GM18907 (cell line): ENCODE results near the gene CNTN2.

Source experiments
- ATAC-seq: cut with Tn5 transposase; IDR thresholded peaks from one replicate; pipeline ENCODE4 v1.9.1; 2021; ENCODE audit warnings: mild to moderate bottlenecking, moderate library complexity; ENCODE audit not compliant: unreplicated experiment

CNTN2 gene

GRCh38 chr1:205052690-205053089 lies 9.7 kb downstream of the CNTN2 start:
- ATAC-seq = no peak

GRCh38 chr1:205053296-205053695 lies 10.3 kb downstream of the CNTN2 start:
- no peak for ATAC-seq

DNA sequence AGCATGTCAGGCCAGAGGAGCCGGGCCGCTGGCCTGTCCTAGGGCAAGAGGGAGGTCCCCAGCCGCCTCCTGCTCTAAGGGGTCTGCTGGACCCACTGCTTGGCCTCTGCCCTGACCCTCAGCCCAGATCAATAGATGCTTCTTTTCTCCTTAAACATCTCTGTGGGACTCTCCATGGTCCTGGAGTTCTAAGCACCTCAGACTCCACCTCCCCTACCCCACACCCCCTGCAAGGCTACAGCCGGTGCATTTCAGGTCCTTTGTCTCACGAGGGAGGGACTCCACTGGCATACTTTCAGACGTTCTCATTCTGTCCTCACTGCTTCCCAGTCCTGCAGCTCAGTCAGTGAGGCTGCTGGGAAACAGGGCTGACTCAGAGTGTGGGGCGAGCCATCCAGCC lies 11.0 kb downstream of the CNTN2 start:
- ATAC-seq = no peak

GRCh38 chr1:205056188-205056611 lies 13.2 kb downstream of the CNTN2 start:
- no peak for ATAC-seq

DNA sequence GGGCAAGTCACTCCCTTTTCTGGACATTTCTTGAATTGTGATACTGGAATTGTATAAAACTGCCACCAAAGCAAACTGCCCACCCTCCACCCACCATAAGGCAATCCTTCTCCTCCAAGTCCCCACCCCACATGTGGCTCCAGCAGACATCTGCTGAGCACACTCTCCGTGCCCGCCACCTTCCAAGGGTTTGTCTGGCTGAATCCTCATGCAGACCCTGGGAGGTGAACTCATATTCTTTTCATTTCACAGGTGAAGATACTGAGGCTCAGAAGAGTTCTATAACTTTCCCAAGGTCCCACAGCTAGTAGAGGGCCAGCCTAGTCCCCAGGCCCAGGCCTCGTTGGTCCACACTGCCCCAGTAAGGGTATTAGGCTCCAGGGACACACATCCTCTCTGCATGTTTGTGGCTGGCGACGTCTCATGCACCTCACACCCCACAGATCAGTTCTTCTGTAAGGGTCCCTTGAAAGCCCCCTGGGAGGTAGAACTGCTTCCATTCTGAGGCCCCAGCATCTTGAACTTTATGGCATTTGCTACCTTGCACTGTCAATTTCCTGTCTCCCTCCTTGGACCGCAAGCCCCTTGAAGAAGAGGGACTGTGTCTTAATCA lies 14.1 kb downstream of the CNTN2 start:
- no peak for ATAC-seq

DNA sequence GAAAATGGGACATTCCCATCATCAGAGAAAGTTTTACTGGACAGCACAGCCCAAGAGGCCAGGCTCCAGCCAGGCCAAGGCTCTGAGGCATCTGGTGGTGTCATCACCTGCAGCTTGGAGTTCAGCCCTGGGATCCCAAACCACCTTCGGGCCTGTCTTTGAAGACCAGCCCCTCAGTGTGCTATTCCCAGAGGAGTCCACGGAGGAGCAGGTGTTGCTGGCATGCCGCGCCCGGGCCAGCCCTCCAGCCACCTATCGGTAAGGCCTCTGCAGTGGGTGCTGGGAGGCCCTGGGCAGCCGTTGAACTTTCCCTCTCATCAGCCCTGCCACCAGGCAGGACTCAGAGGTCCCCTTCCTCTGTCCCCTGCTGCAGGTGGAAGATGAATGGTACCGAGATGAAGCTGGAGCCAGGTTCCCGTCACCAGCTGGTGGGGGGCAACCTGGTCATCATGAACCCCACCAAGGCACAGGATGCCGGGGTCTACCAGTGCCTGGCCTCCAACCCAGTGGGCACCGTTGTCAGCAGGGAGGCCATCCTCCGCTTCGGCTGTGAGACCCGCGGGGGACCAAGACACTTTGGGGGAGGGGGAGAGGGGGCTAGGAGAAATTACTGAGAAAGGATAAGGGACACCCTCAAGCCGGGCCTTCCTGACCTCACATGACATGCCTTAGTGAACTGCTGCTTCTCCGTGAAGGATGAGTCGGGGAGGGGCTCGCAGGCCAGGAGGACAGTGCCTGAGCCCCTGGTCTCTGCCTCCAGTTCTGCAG lies 15.0 kb downstream of the CNTN2 start:
- ATAC-seq = no peak

DNA sequence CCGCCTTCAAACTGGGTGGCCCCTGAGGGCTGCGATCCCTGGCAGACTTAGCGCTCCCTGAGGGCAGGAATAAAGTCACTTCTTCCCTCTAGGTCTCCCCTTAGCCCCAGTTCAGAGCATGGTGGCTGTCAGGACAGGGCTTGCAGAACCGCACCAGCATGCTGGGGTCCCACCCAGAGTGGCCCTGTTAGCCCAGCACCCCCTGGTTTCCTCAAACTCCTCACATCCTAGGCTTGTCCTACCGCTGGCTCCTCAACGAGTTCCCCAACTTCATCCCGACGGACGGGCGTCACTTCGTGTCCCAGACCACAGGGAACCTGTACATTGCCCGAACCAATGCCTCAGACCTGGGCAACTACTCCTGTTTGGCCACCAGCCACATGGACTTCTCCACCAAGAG lies 15.8 kb downstream of the CNTN2 start:
- ATAC-seq = no peak

DNA sequence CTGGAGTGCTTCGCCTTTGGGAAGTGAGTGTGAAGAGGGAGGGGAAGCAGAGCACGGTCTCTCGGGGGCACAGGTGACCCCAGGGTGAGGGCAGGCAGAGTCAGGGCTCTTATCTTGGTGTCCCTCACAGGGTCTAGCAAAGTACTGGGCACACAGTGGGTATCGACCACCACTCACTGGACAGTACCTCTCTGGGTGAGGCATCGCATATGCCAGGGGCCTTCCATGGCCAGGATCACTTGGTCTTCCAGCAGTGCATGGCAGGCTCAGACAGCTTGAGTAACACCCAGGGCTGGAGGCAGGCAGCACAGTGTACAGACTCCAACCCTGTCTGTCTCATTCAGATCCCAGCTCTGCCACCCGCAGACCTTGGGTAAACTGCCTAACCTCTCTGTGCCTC lies 16.6 kb downstream of the CNTN2 start:
- ATAC-seq = no peak

- no peak for ATAC-seq
These were observed 17.7 kb downstream of the CNTN2 start for GRCh38 chr1:205060746-205061145.

DNA sequence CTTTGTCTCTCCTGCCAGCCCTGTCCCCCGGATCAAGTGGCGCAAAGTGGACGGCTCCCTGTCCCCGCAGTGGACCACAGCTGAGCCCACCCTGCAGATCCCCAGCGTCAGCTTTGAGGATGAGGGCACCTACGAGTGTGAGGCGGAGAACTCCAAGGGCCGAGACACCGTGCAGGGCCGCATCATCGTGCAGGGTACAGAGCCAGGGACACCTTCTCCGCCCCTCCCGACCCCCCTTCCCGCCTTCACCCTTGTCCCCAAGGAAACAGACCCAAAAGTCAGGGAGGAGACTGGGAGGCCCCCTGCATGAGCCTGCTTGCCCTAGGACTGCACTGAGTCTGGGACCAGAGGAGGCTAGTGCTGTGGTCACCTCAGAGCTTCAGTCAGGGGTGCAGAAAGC lies 18.2 kb downstream of the CNTN2 start:
- no peak for ATAC-seq

- no peak for ATAC-seq
These were observed 18.7 kb downstream of the CNTN2 start for GRCh38 chr1:205061665-205062069.

GRCh38 chr1:205062319-205062718 lies 19.3 kb downstream of the CNTN2 start:
- ATAC-seq = no peak

GRCh38 chr1:205062895-205063294 lies 19.9 kb downstream of the CNTN2 start:
- ATAC-seq = no peak

GRCh38 chr1:205064301-205064700 lies 21.3 kb downstream of the CNTN2 start:
- ATAC-seq = no peak

- no peak for ATAC-seq
These were observed 21.8 kb downstream of the CNTN2 start for GRCh38 chr1:205064741-205065316.

- ATAC-seq = no peak
These were observed 22.7 kb downstream of the CNTN2 start for GRCh38 chr1:205065666-205066065.

GRCh38 chr1:205066141-205066818 lies 23.3 kb downstream of the CNTN2 start:
- ATAC-seq = no peak

- no peak for ATAC-seq
These were observed 24.0 kb downstream of the CNTN2 start for GRCh38 chr1:205067031-205067430.

DNA sequence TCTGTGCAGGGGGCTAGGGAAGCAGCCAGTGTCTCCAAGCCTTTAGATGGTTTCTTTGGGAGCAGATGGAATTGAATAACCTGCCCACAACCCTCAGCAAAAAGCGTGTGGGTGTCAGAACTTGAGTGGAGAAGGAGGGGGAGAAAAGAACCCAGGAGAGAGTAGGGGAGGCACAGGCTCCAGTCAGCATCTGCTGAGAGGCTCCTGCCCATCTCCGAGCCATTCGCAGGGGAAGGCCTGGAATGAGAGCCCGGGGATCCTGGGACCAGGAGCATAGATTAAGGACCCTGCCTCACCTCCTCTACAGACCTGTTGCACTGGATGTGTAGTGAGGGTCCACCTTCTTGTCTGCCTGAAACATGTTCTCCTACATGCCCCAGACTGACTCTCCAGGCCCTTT lies 25.0 kb downstream of the CNTN2 start:
- ATAC-seq = no peak

DNA sequence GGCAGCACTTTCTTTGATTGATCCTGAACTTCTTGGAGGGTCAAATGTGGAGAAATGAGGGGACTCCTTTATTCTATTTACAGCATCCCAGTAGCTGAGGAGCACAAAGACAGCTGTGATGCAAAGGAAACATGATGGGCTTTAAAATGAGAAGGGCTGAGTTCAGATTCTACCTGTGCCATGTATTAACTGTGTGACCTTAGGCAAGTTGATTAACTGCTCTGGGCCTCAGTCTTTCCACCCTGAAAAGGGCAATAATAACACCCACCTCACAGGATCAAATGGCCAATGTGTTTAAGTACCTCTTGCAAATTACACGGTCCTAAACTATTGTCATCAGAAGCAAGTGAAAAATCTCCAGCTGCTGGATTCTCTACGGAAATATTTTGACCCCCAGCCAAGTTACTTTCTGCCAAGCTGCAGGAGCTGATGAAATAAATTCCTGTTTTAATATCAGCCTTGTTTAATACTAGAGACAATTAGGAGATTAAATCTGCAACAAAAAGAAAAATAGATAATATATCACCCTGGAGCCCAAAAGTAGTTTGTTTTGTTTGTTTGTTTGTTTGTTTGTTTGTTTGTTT lies 25.5 kb downstream of the CNTN2 start:
- no peak for ATAC-seq

DNA sequence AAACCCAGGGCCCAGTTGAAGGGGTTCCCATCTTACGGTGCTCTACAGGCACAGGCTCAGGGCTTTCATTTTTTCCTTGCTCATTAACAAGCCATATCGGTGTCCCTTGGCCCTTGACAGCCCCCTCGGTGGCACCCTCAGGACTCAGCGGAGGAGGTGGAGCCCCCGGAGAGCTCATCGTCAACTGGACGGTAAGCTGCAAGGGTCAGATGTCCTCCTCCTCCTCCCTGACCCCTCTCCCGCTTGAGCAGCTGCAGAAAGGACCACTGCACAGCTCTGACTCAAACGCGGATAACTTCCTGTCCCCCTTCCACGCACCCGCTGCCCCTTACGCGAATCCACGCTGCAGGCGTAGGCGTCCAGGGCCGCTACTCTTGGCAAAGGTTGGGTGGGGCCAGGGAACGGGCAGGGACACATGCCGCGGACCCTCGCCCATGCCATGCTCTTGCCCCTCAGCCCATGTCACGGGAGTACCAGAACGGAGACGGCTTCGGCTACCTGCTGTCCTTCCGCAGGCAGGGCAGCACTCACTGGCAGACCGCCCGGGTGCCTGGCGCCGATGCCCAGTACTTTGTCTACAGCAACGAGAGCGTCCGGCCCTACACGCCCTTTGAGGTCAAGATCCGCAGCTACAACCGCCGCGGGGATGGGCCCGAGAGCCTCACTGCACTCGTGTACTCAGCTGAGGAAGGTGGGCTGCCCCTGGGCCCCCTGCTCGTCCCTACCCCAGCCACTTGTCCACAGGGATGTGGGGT lies 26.5 kb downstream of the CNTN2 start:
- ATAC-seq = no peak
